Left renal pelvis (tissue), 4 donors: ENCODE data around the gene VWC2L. TPM values are rescaled to one million over a fixed set of nuclear protein-coding genes. Genes with fewer than 3 reads are reported as not detected.
A peak's percentile ranks its signal among the peaks of the same experiment; 100 is the strongest.

Experiments
- DNase-seq, 4 donors: peaks; one replicate each; pipeline ENCODE4 v3.0.0-alpha.2; 2013; ENCODE audit warnings: low read depth in 4 of 4, low spot score in 3 of 4
- polyA plus RNA-seq, 4 donors: library from polyadenylated mRNA; unstranded; fragments of 120-200 nt; gene quantifications; one replicate each; pipeline ENCODE4 v1.2.1, GENCODE V29; 2013; ENCODE audit not compliant: insufficient read length in 4 of 4

Gene VWC2L
- polyA plus RNA-seq, 4 donors: 0.06 TPM; not detected in 2

DNA sequence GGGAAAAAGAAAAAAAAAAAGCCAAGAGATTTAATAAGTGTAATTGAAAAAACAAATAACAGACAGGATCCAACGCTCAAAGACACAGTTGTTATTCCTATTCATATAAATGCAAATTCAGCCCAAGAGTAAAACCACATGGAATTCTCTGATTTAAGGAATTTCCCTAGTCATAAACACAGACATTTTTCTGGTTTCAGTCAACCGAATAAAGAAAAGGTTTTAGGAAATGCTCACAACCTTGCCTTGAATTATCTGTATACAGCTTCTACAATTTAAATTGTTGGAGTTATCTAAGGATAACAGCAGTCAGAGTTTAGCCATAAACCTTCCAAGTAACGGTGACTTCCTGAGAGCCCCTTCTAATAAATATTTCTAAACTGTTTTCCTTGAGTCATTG lies 122.7 kb downstream of the VWC2L start:
- DNase-seq: peak in 3 of 4 donors; percentile 16 to 39 (median 32)

- no peak for DNase-seq
These were observed 125.8 kb downstream of the VWC2L start for GRCh38 chr2:214536625-214537024.

- DNase-seq: no peak
These were observed 127.1 kb downstream of the VWC2L start for GRCh38 chr2:214537929-214538328.

DNA sequence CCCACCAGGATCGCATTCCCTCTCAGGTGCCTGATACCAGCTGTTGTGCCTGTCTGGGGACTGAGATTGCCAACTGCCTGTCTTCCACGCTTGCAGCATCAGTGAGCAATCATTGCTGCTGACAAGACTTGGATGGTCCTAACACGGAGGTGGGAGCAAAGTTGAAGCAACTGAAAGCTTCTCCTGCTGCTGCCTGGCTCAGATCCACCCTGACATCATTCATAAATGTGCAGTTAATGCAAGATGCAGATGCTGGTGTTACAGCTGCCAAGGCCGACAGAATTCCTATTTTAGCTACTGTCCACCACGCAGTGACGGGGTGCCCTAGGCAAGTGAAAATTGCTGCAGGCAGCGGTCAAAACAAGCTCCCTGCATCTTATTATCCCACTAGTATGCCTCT lies 131.4 kb downstream of the VWC2L start:
- no peak for DNase-seq

GRCh38 chr2:214542866-214543265 lies 132.0 kb downstream of the VWC2L start:
- no peak for DNase-seq

DNA sequence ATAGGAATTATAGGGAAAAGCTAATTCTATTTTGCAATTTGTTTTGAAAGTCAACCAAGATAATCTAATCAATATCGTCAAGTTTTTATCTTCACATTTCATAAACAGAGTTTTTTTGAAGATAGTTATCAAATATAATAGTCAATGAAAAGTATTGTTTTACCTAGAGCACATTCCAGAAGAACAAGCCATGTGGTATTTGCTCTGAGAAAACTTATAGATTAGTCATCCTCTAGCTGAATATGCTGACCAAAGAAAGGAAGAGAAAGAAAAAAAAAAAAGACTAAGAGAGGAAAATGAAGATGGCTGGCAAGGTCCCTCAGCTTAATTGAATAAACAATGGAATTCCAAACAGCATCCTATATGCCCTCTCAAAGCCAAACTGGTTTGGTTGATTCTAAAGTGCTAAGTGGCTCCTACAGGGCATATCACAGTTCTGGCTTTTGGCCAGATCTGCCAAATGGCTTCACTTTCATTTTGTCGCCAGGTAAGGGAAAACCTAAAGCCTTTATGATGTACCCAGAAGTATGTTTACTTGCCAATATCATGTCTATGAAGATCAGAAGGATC lies 132.6 kb downstream of the VWC2L start:
- no peak for DNase-seq

DNA sequence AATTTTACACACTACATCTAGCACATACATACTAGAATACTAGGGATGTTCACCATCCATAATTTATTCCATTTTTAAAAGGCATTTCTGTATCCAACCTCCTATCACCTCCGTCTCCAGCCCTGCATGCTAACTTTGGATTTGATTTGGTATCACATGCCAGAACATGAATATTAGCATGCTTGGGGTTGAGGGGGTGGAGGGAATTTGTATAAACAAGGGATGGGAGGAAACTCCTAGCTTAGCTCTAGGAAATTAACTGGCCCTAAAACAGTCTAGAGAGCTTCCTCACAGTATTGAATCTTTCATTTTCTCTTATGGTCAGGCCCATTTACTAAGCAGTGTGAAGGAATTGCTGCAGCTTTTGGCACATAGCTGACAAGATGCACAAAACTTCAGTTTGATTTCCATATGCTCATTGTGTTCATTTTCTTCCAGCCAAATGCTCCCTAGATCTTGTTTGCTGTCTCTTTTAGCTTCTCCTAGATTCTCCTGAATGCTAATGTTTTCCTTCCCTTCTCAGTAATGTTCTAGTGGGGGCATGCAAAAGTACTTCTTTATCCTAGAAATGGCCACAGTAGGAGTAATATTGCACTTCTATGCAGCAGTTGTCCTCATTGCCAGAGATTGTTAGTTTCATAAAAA lies 135.2 kb downstream of the VWC2L start:
- DNase-seq: no peak

DNA sequence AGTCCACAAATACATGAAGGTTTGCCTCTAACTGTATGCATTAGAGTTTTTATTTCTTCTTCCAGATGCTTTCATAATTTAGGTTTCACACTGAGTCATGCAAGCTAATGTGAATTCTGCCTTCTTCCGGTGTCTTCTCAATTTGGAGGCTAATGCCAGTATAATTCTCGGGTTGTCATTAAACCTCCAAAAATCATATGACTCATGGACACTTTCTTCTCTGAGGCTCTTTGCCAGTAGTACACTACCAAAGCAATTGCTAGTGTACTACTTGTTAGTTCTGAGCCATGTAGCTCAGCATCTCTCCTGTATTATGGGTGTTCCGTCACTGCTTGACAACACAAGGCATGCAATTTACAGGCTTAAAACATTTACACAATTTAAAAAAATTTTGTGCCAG lies 137.1 kb downstream of the VWC2L start:
- DNase-seq: no peak

DNA sequence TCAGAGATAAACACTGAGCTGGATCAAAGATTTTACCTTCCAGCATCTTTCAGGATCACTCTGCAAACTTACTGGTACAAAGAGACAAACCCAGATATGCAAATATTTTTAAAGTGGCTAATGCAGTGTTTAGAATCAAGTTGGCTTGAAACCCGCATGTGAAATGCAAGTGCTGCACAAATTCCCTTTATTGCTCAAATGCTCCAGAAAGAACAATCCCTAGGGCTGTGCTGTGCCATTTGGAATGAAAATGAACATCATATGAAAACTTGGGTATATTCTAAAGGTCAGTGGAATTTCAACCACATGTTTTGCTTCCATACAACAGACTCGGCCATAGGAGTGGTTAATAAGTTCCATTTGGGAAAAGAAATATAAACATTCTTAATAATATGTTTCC lies 139.1 kb downstream of the VWC2L start:
- DNase-seq: no peak

DNA sequence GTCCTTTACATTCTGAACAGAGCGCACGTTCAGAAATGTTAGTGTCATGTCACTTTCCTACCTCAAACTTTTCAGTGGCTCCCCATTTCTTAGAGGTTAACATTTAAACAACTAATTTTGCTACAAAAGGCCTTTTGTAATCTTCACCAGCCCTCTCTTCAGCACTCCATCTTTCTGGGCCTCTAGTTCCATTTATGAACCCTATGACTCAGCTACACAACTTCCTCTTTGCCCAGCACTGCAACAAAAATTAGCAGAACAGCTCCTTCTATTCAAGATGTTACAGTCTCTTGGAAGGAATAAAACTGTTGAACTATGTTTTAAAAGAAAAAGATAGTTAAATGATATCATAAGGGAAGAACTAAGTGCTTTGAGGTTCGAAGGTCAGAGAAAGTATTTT lies 139.9 kb downstream of the VWC2L start:
- DNase-seq: no peak

GRCh38 chr2:214557884-214558283 lies 147.0 kb downstream of the VWC2L start:
- DNase-seq: no peak

DNA sequence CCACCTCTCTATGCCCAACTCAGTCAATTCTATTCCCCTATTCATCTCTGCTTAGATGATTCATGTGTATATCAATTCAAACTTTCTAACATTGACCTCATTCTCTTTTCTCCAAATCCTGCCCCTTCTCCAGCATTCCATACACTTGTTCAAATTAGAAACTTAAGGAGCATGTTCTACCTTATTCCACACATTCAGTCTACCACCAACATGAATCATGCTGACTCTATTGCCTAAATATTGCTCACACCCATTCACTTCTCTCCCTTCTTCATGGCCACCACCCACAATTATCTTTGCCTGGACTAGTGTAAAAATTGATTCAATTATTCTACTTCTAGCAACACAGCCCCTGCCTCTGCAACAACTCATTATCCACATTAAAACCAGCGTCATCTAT lies 147.5 kb downstream of the VWC2L start:
- DNase-seq: no peak

DNA sequence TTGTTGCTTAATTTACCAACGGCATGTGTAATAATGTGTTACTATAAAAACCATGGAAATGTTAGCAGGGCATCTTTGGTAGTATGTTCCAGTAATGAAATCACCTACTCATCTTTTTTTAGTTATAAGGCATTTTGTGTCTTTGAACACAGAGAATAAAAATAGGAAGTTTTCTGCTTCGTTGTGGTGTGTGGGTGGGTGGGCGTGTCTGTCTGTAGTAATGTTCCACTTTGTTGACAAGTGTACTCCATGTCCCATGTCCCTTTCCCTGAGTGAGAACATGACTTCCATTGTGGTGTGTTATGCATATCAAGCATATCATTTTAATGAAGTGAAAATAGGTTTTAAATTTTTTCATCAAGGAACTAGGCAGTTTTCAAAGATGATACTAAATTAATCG lies 149.3 kb downstream of the VWC2L start:
- DNase-seq: no peak

GRCh38 chr2:214560618-214561190 lies 149.8 kb downstream of the VWC2L start:
- no peak for DNase-seq

DNA sequence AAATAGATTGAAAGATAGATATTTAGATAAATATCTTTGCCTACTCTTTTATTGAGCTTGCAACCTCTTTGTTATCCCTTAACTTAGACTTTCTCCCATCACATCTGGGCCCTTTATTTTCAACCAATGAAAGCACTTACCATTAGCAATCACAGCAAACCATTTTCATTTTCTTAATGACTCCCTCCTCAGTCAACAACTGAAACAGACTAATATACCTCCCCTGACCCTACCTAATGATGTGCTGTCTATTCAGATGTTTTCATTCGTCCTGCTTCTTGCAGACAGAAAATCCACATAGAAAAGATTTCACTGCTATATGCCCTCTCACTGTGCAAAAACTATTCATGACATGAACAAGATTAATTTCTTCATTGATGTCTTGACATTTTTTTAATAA lies 154.4 kb downstream of the VWC2L start:
- no peak for DNase-seq

GRCh38 chr2:214566457-214566856 lies 155.6 kb downstream of the VWC2L start:
- no peak for DNase-seq

- DNase-seq: no peak
These were observed 158.7 kb downstream of the VWC2L start for GRCh38 chr2:214569419-214570035.

DNA sequence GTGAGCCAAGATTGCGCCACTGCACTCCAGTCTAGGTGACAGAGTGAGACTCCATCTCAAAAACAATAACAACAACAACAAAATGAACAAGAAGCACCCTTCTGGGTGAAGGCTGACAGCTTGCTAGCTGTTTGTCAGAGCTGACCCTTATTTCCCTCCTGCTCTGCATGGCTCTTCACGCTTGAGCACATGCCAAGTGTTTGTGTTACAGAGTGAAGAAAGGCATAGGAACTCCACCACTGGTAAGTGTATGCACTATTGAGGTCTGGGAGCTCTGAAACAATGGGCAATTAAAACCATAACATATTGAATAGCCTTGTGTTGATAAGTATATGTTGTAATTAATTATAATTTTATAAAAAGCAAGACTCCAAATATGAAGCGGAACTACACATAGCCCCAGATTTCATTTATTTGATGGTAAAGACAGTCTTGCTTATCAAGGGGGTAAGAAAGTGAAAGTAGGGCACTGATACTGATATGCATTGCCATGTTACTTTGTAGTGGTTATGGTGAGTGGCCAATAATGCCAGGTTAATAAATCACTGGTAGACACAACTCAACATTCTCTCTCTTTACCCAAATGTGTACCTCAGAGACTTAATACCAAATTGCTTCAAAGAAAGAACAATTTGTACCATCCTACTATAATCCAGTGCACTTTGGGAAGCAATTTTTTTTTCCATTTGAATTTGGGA lies 163.4 kb downstream of the VWC2L start:
- DNase-seq: no peak

GRCh38 chr2:214575030-214575429 lies 164.2 kb downstream of the VWC2L start:
- no peak for DNase-seq

GRCh38 chr2:214575465-214575864 lies 164.6 kb downstream of the VWC2L start:
- DNase-seq: no peak

DNA sequence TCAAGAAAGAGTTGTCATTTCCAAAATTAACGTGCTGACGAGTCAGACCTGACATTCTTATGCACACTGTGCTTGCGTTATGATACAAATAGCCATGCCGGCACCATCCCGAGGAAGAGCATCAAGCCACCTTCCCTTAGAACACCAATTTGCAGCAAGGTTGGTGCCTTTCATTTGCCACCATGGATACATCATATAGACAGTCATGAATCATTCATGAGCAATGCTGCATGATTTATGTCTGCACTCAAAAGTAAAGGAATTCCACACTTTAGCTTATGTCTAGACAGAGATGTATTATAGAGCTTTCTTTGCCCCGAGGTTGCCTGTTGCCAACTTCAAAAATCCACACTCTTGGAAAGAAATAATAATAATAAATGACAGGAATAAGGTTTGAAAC lies 166.9 kb downstream of the VWC2L start:
- no peak for DNase-seq
